DOHH2 (cell line): ENCODE data around the gene SH3PXD2A.

Experiments
- H3F3A ChIP-seq: fragments of 200-600 bp; sonication (generic), shearing (Covaris generic); 2 replicates; pipeline ENCODE4 v1.6.0; 2016; ENCODE audit warnings: antibody characterized with exemption, mild to moderate bottlenecking; ENCODE audit not compliant: control insufficient read depth, insufficient read depth
- H3K27ac ChIP-seq: fragments of 200-600 bp; sonication (generic); 2 replicates; pipeline ENCODE4 v1.5.1; 2014; ENCODE audit warnings: low read depth, mild to moderate bottlenecking, low read length, moderate library complexity
- H3K27me3 ChIP-seq: fragments of 200-600 bp; sonication (generic); 2 replicates; pipeline ENCODE4 v1.6.1; 2014; ENCODE audit warnings: mild to moderate bottlenecking, low read length, mixed read lengths; ENCODE audit not compliant: control insufficient read depth
- H3K36me3 ChIP-seq: fragments of 200-600 bp; sonication (generic); 2 replicates; pipeline ENCODE4 v1.6.1; 2014; ENCODE audit warnings: mild to moderate bottlenecking, low read length, moderate library complexity, mixed read lengths; ENCODE audit not compliant: control insufficient read depth
- H3K4me1 ChIP-seq: fragments of 200-600 bp; sonication (generic); 2 replicates; pipeline ENCODE4 v1.6.1; 2014; ENCODE audit warnings: mild to moderate bottlenecking, low read length, mixed read lengths; ENCODE audit not compliant: control insufficient read depth
- H3K4me2 ChIP-seq: fragments of 200-600 bp; sonication (generic); 2 replicates; pipeline ENCODE4 v1.6.0; 2014; ENCODE audit warnings: mild to moderate bottlenecking, low read length, moderate library complexity
- H3K4me3 ChIP-seq: fragments of 200-600 bp; sonication (generic); 2 replicates; pipeline ENCODE4 v1.5.1; 2014; ENCODE audit warnings: mild to moderate bottlenecking, low read length, mixed read lengths
- H3K79me2 ChIP-seq: fragments of 200-600 bp; sonication (generic); 2 replicates; pipeline ENCODE4 v1.6.1; 2014; ENCODE audit warnings: mild to moderate bottlenecking, low read length, mixed read lengths; ENCODE audit not compliant: control insufficient read depth
- H3K9me2 ChIP-seq: fragments of 200-600 bp; sonication (generic); replicated peaks from 2 replicates; pipeline ENCODE4 v1.6.1; 2014; ENCODE audit warnings: mild to moderate bottlenecking, low read length, mixed read lengths; ENCODE audit not compliant: control insufficient read depth
- H3K9me3 ChIP-seq: fragments of 200-600 bp; sonication (generic); 2 replicates; pipeline ENCODE4 v1.6.1; 2014; ENCODE audit warnings: antibody characterized with exemption, low read length, mixed read lengths; ENCODE audit not compliant: control insufficient read depth, insufficient read depth
- H4K20me1 ChIP-seq: fragments of 200-600 bp; sonication (generic); 2 replicates; pipeline ENCODE4 v1.6.0; 2014; ENCODE audit warnings: low read depth, mild to moderate bottlenecking, antibody characterized with exemption, low read length, moderate library complexity; ENCODE audit not compliant: control insufficient read depth, insufficient read depth
- EZH2phosphoT487 ChIP-seq: fragments of 200-600 bp; sonication (generic); IDR thresholded peaks from 2 replicates; pipeline ENCODE4 v1.6.1; 2017; ENCODE audit warnings: borderline replicate concordance, mild to moderate bottlenecking, antibody characterized with exemption, low read length, moderate library complexity, mixed read lengths
- TF ChIP-seq, protein P1 (sequence below): fragments of 200-600 bp; sonication (generic); IDR thresholded peaks from one replicate; pipeline ENCODE4 v1.5.1; 2014; ENCODE audit warnings: antibody characterized with exemption, mild to moderate bottlenecking, low read depth, low read length; ENCODE audit not compliant: poor library complexity, severe bottlenecking

Gene SH3PXD2A

DNA sequence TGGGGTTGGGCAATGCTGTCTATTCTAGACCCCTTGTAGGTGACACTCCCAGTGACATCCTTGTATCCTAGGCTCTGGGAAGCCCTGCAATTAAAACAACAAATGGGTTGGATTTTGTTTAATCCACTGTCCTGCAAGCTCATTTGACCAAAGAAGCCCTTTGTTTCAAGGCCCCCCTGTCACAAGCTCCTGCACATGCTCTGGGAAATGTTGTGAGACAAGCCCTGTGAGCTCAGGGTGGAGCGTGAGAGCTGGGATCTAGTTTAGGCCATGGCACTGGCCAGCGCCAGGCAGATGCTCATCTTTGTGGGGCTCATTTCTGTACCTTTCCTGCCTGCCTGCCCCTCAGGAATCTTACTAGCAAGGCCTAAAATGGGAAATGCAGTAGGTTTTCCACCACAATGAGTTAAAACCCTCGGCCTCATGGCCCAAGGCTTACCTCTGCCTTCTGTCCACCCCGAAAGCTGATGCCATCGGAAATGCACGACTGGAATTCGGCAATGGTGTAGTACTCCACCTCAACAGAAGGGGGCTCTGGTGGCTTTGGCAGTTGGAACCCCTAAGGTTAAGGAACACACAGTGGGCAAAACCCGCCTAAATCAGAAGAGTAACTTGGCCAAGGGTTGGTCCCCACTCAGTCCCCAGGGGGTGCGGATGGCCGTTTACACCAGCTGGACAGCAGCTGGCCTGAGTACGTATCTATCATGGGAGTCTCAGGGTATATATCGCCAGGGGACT lies 249.8 kb downstream of the SH3PXD2A start:
- Histone ChIP-seq H3K9me2 (no peaks in the 10 kb centered on the region), H3K4me1 (no peaks in the 10 kb centered on the region), H3K9me3 (no peaks in the 10 kb centered on the region), H3K36me3 (no peaks in the 10 kb centered on the region), H3F3A (no peaks in the 10 kb centered on the region), H3K4me3 (no peak overlapping the region), H3K79me2 (no peaks in the 10 kb centered on the region), H4K20me1 (no peaks in the 10 kb centered on the region), H3K27me3 (no peaks in the 10 kb centered on the region), H3K4me2 (no peak overlapping the region), H3K27ac (no peak overlapping the region)
- TF ChIP-seq EZH2phosphoT487: no peak
- TF ChIP-seq, protein P1, sequence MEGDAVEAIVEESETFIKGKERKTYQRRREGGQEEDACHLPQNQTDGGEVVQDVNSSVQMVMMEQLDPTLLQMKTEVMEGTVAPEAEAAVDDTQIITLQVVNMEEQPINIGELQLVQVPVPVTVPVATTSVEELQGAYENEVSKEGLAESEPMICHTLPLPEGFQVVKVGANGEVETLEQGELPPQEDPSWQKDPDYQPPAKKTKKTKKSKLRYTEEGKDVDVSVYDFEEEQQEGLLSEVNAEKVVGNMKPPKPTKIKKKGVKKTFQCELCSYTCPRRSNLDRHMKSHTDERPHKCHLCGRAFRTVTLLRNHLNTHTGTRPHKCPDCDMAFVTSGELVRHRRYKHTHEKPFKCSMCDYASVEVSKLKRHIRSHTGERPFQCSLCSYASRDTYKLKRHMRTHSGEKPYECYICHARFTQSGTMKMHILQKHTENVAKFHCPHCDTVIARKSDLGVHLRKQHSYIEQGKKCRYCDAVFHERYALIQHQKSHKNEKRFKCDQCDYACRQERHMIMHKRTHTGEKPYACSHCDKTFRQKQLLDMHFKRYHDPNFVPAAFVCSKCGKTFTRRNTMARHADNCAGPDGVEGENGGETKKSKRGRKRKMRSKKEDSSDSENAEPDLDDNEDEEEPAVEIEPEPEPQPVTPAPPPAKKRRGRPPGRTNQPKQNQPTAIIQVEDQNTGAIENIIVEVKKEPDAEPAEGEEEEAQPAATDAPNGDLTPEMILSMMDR: peak; percentile 74

DNA sequence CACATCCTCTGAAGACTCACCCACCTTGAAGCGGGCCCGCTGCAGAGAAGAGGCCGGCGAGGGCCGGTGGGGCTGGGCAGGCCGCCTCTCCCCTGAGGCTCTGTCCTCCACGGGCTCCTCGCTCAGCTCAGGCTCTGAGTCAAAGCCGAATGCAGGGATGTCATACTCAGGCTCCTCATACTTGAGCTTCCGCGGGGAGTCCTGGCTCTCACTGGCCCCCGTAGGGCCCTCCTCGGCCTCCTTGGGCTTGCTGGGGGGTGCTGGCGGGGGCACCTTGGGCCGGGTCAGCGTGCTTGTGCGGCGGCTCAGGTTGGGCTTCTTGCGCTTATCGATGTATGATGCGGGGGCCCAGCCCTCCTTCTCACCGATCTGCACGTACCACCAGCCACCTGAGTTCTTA lies 252.0 kb downstream of the SH3PXD2A start:
- Histone ChIP-seq H3K4me3 (no peak overlapping the region), H3K27me3 (no peaks in the 10 kb centered on the region), H3K27ac (no peak overlapping the region), H3K79me2 (no peaks in the 10 kb centered on the region), H3K4me1 (no peaks in the 10 kb centered on the region), H3K36me3 (no peaks in the 10 kb centered on the region), H3F3A (no peaks in the 10 kb centered on the region), H3K4me2 (no peak overlapping the region), H3K9me3 (no peaks in the 10 kb centered on the region), H3K9me2 (no peaks in the 10 kb centered on the region), H4K20me1 (no peaks in the 10 kb centered on the region)
- TF ChIP-seq, protein P1: no peak
- no peak for TF ChIP-seq EZH2phosphoT487

- Histone ChIP-seq H4K20me1 (no peaks in the 10 kb centered on the region), H3K79me2 (no peaks in the 10 kb centered on the region), H3F3A (no peaks in the 10 kb centered on the region), H3K9me3 (no peaks in the 10 kb centered on the region), H3K9me2 (no peaks in the 10 kb centered on the region), H3K4me2 (no peak overlapping the region), H3K27me3 (no peaks in the 10 kb centered on the region), H3K27ac (no peak overlapping the region), H3K4me3 (no peak overlapping the region), H3K36me3 (no peaks in the 10 kb centered on the region), H3K4me1 (no peaks in the 10 kb centered on the region)
- TF ChIP-seq EZH2phosphoT487: no peak
- TF ChIP-seq, protein P1: no peak
Measured at GRCh38 chr10:103602852-103603155, 252.6 kb downstream of the SH3PXD2A start.
